Effector memory CD8-positive, alpha-beta T cell (primary cell): ENCODE measurements around the gene MEIKIN.

Source experiments
- ATAC-seq: fragments of 150-1000 bp; cut with Tn5 transposase; replicated peaks from 2 replicates; pipeline ENCODE4 v1.10.0; 2021; ENCODE audit warnings: mild to moderate bottlenecking, moderate library complexity
- DNase-seq, 3 experiments: peaks; one replicate each; pipeline ENCODE4 v3.0.0; 2021
- H3K27ac Mint-ChIP-seq, 2 donors: one replicate each; pipeline ENCODE4 v1.8.0; 2022; ENCODE audit warnings: mild to moderate bottlenecking in 2 of 2, mixed read lengths in 2 of 2, moderate library complexity in 2 of 2
- H3K27me3 Mint-ChIP-seq, 2 donors: one replicate each; pipeline ENCODE4 v1.8.0; 2022; ENCODE audit warnings: mixed read lengths in 2 of 2
- H3K36me3 Mint-ChIP-seq: one replicate; pipeline ENCODE4 v1.8.0; 2022; ENCODE audit warnings: mild to moderate bottlenecking, moderate library complexity, mixed read lengths; ENCODE audit not compliant: insufficient read depth
- H3K4me1 Mint-ChIP-seq, 2 donors: one replicate each; pipeline ENCODE4 v1.8.0; 2022; ENCODE audit warnings: low read depth in 2 of 2, mixed read lengths in 2 of 2
- H3K4me3 Mint-ChIP-seq, 2 donors: one replicate each; pipeline ENCODE4 v1.8.0; 2022; ENCODE audit warnings: mild to moderate bottlenecking in 2 of 2, mixed read lengths in 2 of 2, moderate library complexity in 2 of 2
- H3K9me3 Mint-ChIP-seq, 2 donors: one replicate each; pipeline ENCODE4 v1.8.0; 2022; ENCODE audit warnings: mixed read lengths in 2 of 2

MEIKIN gene

GRCh38 chr5:131981516-131981915 is 36.1 kb upstream of the MEIKIN start:
- Mint-ChIP-seq H3K4me3 (no peak overlapping the region), H3K27me3 (no peaks in the 10 kb centered on the region), H3K9me3 (no peaks in the 10 kb centered on the region), H3K36me3 (peaks cover 9% of the 10 kb centered on the region), H3K4me1 (peaks cover 14 to 31% of the 10 kb centered on the region in 2 donors), H3K27ac (no peak overlapping the region)
- ATAC-seq (no peak), DNase-seq (no peak)

- H3K27me3 Mint-ChIP-seq, result no peaks in the 10 kb centered on the region
- no peaks in the 10 kb centered on the region for H3K9me3 Mint-ChIP-seq
- ATAC-seq, result no peak
- peaks cover 21 to 31% of the 10 kb centered on the region in 2 donors for H3K4me1 Mint-ChIP-seq
- no peak overlapping the region for H3K4me3 Mint-ChIP-seq
- H3K36me3 Mint-ChIP-seq, result peaks cover 7% of the 10 kb centered on the region
- H3K27ac Mint-ChIP-seq, result peak overlapping the region in 1 of 2 donors; percentile 6
- DNase-seq, result no peak
Measured at GRCh38 chr5:131980696-131981095, 35.2 kb upstream of the MEIKIN start.

- Mint-ChIP-seq H3K36me3 (peaks cover 10% of the 10 kb centered on the region), H3K4me1 (peaks cover 29 to 34% of the 10 kb centered on the region in 2 donors), H3K27me3 (no peaks in the 10 kb centered on the region), H3K9me3 (no peaks in the 10 kb centered on the region), H3K27ac (no peak overlapping the region), H3K4me3 (no peak overlapping the region)
- DNase-seq (no peak), ATAC-seq (no peak)
Measured at GRCh38 chr5:131979816-131980215, 34.4 kb upstream of the MEIKIN start.

GRCh38 chr5:131977212-131977604 is 31.7 kb upstream of the MEIKIN start:
- H3K27ac Mint-ChIP-seq, result peak overlapping the region; percentile 89 to 97
- peaks cover 29 to 45% of the 10 kb centered on the region in 2 donors for H3K4me1 Mint-ChIP-seq
- DNase-seq (no peak), ATAC-seq (no peak)
- no peak overlapping the region for H3K4me3 Mint-ChIP-seq
- H3K27me3 Mint-ChIP-seq, result no peaks in the 10 kb centered on the region
- peaks cover 12% of the 10 kb centered on the region for H3K36me3 Mint-ChIP-seq
- no peaks in the 10 kb centered on the region for H3K9me3 Mint-ChIP-seq

GRCh38 chr5:131976414-131977211 is 31.1 kb upstream of the MEIKIN start:
- Mint-ChIP-seq H3K27me3 (no peaks in the 10 kb centered on the region), H3K9me3 (no peaks in the 10 kb centered on the region), H3K4me3 (peak overlapping the region in 1 of 2 donors; percentile 76), H3K36me3 (peaks cover 12% of the 10 kb centered on the region), H3K4me1 (peaks cover 29 to 51% of the 10 kb centered on the region in 2 donors), H3K27ac (peak overlapping the region; percentile 89 to 97)
- ATAC-seq (no peak), DNase-seq (no peak)

- DNase-seq, result peak in 2 of 3 experiments; percentile 6 to 15
- H3K36me3 Mint-ChIP-seq, result peaks cover 16% of the 10 kb centered on the region
- H3K27ac Mint-ChIP-seq, result peak overlapping the region; percentile 89 to 97
- H3K9me3 Mint-ChIP-seq, result no peaks in the 10 kb centered on the region
- H3K27me3 Mint-ChIP-seq, result no peaks in the 10 kb centered on the region
- H3K4me3 Mint-ChIP-seq, result peak overlapping the region; percentile 76 to 87
- ATAC-seq, result peak; percentile 76
- H3K4me1 Mint-ChIP-seq, result peaks cover 29 to 51% of the 10 kb centered on the region in 2 donors
Measured at GRCh38 chr5:131974956-131975726, 29.7 kb upstream of the MEIKIN start.

GRCh38 chr5:131974622-131974955 is 29.1 kb upstream of the MEIKIN start:
- Mint-ChIP-seq H3K27ac (peak overlapping the region; percentile 89 to 97), H3K27me3 (no peaks in the 10 kb centered on the region), H3K4me3 (peak overlapping the region; percentile 76 to 87), H3K36me3 (peaks cover 18% of the 10 kb centered on the region), H3K4me1 (peaks cover 32 to 51% of the 10 kb centered on the region in 2 donors), H3K9me3 (no peaks in the 10 kb centered on the region)
- DNase-seq (no peak), ATAC-seq (peak; percentile 39)

- Mint-ChIP-seq H3K27me3 (no peaks in the 10 kb centered on the region), H3K4me1 (peaks cover 32 to 51% of the 10 kb centered on the region in 2 donors), H3K36me3 (peaks cover 15% of the 10 kb centered on the region), H3K9me3 (no peaks in the 10 kb centered on the region), H3K27ac (peak overlapping the region; percentile 89 to 97), H3K4me3 (peak overlapping the region; percentile 76 to 87)
- no peak for ATAC-seq
- no peak for DNase-seq
Measured at GRCh38 chr5:131974016-131974415, 28.6 kb upstream of the MEIKIN start.

- peak overlapping the region; percentile 17 to 43 for H3K4me3 Mint-ChIP-seq
- H3K27me3 Mint-ChIP-seq, result no peaks in the 10 kb centered on the region
- H3K4me1 Mint-ChIP-seq, result peaks cover 32 to 51% of the 10 kb centered on the region in 2 donors
- no peak for DNase-seq
- peak overlapping the region; percentile 89 to 97 for H3K27ac Mint-ChIP-seq
- H3K9me3 Mint-ChIP-seq, result no peaks in the 10 kb centered on the region
- H3K36me3 Mint-ChIP-seq, result peaks cover 15% of the 10 kb centered on the region
- no peak for ATAC-seq
Measured at GRCh38 chr5:131973089-131973712, 27.7 kb upstream of the MEIKIN start.

GRCh38 chr5:131968396-131968954 is 23.0 kb upstream of the MEIKIN start:
- Mint-ChIP-seq H3K4me3 (no peak overlapping the region), H3K27me3 (no peaks in the 10 kb centered on the region), H3K9me3 (no peaks in the 10 kb centered on the region), H3K27ac (peak overlapping the region in 1 of 2 donors; percentile 20), H3K36me3 (peaks cover 28% of the 10 kb centered on the region), H3K4me1 (peaks cover 8 to 21% of the 10 kb centered on the region in 2 donors)
- DNase-seq (no peak), ATAC-seq (no peak)

- no peaks in the 10 kb centered on the region for H3K9me3 Mint-ChIP-seq
- peaks cover 29% of the 10 kb centered on the region for H3K36me3 Mint-ChIP-seq
- no peak overlapping the region for H3K4me3 Mint-ChIP-seq
- ATAC-seq (no peak), DNase-seq (no peak)
- peaks cover 3 to 4% of the 10 kb centered on the region in 2 donors for H3K4me1 Mint-ChIP-seq
- no peaks in the 10 kb centered on the region for H3K27me3 Mint-ChIP-seq
- peak overlapping the region in 1 of 2 donors; percentile 23 for H3K27ac Mint-ChIP-seq
Measured at GRCh38 chr5:131966551-131966950, 21.1 kb upstream of the MEIKIN start.

- no peaks in the 10 kb centered on the region for H3K27me3 Mint-ChIP-seq
- no peak overlapping the region for H3K4me3 Mint-ChIP-seq
- H3K27ac Mint-ChIP-seq, result peak overlapping the region in 1 of 2 donors; percentile 15
- H3K9me3 Mint-ChIP-seq, result no peaks in the 10 kb centered on the region
- DNase-seq, result no peak
- peaks cover 31% of the 10 kb centered on the region for H3K36me3 Mint-ChIP-seq
- ATAC-seq, result no peak
- H3K4me1 Mint-ChIP-seq, result peaks cover 3 to 4% of the 10 kb centered on the region in 2 donors
Measured at GRCh38 chr5:131965826-131966415, 20.5 kb upstream of the MEIKIN start.

- H3K4me3 Mint-ChIP-seq, result no peak overlapping the region
- H3K4me1 Mint-ChIP-seq, result peaks cover 0 to 3% of the 10 kb centered on the region in 2 donors
- peaks cover 28% of the 10 kb centered on the region for H3K36me3 Mint-ChIP-seq
- no peaks in the 10 kb centered on the region for H3K9me3 Mint-ChIP-seq
- peak overlapping the region in 1 of 2 donors; percentile 13 for H3K27ac Mint-ChIP-seq
- no peak for ATAC-seq
- no peaks in the 10 kb centered on the region for H3K27me3 Mint-ChIP-seq
- DNase-seq, result no peak
Measured at GRCh38 chr5:131959906-131960305, 14.4 kb upstream of the MEIKIN start.
